HUDEP-2 (cell line): ENCODE measurements around the gene MGST1.

Experiments used
- DNase-seq, 76 experiments: peaks; one replicate each; lab custom pipeline; 2025; ENCODE audit not compliant: unreplicated experiment in 76 of 76; lab: John Stamatoyannopoulos, UW

MGST1 gene

GRCh38 chr12:16347391-16348298 lies at the start of gene MGST1:
MGST1 (plus strand) TSS chr12:16347645; CDS start chr12:16354253, 6,608 bp downstream.
- peak in 66 of 76 experiments; percentile 2 to 75 (median 46) for DNase-seq

GRCh38 chr12:16299403-16299802 lies 48.0 kb upstream of the MGST1 start:
- no peak for DNase-seq

- DNase-seq = no peak
Measured at GRCh38 chr12:16300122-16300521, 47.3 kb upstream of the MGST1 start.

GRCh38 chr12:16300736-16301135 lies 46.7 kb upstream of the MGST1 start:
- no peak for DNase-seq

- DNase-seq = no peak
Measured at GRCh38 chr12:16303939-16304338, 43.5 kb upstream of the MGST1 start.

- DNase-seq = no peak
Measured at GRCh38 chr12:16307856-16308475, 39.5 kb upstream of the MGST1 start.

- DNase-seq = no peak
Measured at GRCh38 chr12:16310934-16311333, 36.5 kb upstream of the MGST1 start.

- no peak for DNase-seq
Measured at GRCh38 chr12:16323010-16323409, 24.4 kb upstream of the MGST1 start.

GRCh38 chr12:16323638-16324037 lies 23.8 kb upstream of the MGST1 start:
- no peak for DNase-seq

GRCh38 chr12:16324272-16324671 lies 23.2 kb upstream of the MGST1 start:
- no peak for DNase-seq

GRCh38 chr12:16324772-16325171 lies 22.7 kb upstream of the MGST1 start:
- DNase-seq = no peak

- no peak for DNase-seq
Measured at GRCh38 chr12:16325426-16325825, 22.0 kb upstream of the MGST1 start.

GRCh38 chr12:16327963-16328362 lies 19.5 kb upstream of the MGST1 start:
- DNase-seq = no peak

- DNase-seq = no peak
Measured at GRCh38 chr12:16329594-16329993, 17.9 kb upstream of the MGST1 start.

- DNase-seq = no peak
Measured at GRCh38 chr12:16330560-16330959, 16.9 kb upstream of the MGST1 start.

GRCh38 chr12:16331998-16332397 lies 15.4 kb upstream of the MGST1 start:
- DNase-seq = no peak

- DNase-seq = no peak
Measured at GRCh38 chr12:16335838-16336237, 11.6 kb upstream of the MGST1 start.

GRCh38 chr12:16344269-16344668 lies 3.2 kb upstream of the MGST1 start:
- no peak for DNase-seq

GRCh38 chr12:16345105-16345504 lies 2.3 kb upstream of the MGST1 start:
- DNase-seq = no peak

GRCh38 chr12:16346958-16347357 lies 487 bp upstream of the MGST1 start:
- no peak for DNase-seq

- peak in 2 of 76 experiments; percentile 4 to 7 for DNase-seq
Measured at GRCh38 chr12:16348435-16349130, 1.1 kb downstream of the MGST1 start.
